Myocyte (in vitro differentiated cells): ENCODE results near the gene TBC1D10A. TPM values are rescaled to one million over a fixed set of nuclear protein-coding genes. Genes with fewer than 3 reads are reported as not detected.

ENCODE experiments used
- DNase-seq: peaks from one replicate; pipeline ENCODE4 v3.0.0-alpha.2; 2012; ENCODE audit warnings: low read depth
- total RNA-seq: library from RNA; depleted of rRNA; stranded (reverse); fragments of >200 nt; gene quantifications from 2 replicates; pipeline ENCODE4 v1.2.3, GENCODE V29; 2014

The TBC1D10A gene
- total RNA-seq, 1 donor from 2014 or later = 19.8 TPM

GRCh38 chr22:30302810-30303138 lies 24.0 kb downstream of the TBC1D10A start:
- no peak for DNase-seq

DNA sequence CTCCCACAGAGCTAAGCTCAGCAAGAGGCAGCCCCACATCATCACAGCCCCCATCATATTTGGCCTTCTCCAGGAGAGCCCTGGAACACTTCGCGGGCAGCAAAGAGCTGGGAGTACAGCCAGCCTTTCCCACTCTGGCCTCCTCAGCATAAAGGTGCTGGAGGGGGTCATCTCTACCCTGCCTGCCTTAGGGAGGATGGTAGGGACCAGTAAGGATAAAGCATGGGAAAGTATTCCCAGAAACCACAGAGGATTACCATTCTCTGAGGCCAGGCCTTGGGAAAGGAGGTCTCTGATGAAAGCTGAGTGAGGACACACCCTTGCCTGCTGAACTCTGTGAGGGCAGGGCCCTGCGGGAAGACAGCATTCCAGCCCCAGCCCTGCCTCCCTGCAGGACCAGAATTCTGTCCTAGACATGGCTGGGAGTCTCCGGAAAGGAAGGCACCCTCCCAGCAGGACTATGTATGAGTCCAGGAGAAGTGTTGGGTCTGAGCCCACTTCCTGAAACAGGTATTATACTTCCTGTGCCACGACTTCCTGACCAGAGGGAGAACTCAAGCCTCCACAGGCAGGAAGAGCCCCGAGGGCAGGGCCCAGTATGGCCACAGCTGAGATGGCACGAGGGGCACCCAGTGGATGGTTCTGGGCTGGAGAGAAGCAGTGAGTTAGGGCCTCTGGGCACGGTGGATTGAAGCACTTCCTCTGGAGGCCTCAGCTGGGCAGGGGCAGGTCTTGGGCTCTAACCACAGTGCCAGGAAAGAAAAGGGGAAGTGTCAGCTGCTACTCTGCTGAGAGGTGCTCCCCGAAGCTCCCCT lies 24.5 kb downstream of the TBC1D10A start:
- DNase-seq = peak; percentile 94

DNA sequence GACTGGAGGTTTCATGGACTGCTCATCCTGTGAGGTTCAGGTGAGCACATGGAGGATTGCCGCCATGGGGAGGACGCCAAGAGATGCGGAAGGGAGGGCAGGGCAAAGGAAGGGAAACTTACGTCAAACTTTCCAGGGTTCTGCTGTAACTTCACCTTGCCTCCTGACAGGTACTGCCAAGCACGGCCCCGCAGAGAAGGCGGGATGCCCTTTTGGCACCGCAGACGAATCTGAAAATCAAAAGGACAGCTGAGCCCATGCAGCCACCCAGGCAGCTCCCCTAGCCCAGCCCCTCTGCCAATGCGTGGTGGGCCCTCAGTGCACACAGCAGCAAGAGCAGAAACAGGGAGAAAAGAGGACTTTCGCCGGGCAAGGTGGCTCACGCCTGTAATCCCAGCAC lies 27.4 kb downstream of the TBC1D10A start:
- DNase-seq = no peak

DNA sequence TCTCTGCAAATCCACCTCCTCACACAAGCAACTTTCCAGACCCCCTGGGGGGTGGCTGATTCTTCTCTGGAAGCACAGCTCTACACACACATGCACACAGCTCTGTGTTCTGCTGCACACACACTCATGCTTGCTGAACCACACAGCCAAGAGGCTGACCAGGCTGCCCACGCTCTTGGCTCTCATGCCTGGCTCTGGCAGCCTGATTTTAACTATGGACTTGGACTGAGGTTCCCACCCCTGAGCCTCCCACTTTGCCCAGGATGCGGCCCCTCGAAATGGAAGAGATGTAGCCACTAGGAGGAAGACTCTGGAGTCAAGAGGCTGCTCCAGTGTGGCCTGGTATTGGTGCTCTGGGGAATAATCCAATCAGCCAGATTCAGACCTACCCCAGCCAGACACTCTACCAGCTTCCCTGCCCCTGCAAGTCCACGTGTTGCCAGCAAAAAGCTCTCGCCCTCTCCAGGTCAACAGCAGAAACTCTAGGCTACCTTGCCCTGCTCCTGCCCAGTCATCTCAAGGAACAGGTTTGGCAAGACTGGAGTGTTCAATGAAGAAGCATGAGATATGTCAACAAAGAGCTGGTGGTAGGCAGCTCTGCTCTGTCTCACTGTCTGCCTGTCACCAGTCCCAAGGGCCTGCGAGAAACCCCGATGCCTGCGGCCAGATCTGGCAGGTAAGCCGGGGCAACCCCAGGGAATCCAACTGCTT lies 28.6 kb downstream of the TBC1D10A start:
- no peak for DNase-seq

DNA sequence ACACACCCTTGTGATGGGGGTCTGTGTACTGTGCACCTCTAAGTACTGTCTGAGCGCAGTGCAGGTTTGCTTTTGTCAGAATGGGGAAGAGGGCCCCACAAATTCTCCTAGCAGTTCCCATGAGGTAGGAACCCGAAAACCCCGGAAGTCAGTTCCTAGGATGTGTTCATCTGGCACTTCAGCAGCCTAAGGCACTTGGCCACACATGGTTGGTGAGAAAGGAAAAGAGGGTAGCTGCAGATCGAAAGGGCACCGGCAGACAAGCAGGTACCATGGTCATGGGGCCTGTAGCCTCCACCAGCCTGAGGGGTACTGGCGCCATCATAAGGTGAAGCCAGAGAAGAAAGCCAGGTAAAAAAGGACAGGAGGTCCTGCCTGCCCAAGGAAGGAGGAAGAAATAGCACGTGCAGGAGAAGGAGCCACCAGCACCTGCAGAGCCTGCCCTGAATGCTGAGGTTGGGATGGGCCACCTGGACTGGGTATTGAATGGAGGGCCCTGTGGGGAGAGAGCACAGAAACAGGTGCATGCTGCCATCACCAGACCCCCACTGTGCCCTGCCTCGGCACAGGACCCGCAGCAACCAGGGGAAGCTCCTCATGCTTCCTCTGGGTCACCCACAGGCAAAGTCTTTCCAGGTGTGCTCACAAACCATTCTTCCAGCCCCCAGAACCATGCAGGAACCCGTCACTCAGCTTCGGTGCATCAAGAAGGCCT lies 29.3 kb downstream of the TBC1D10A start:
- no peak for DNase-seq

GRCh38 chr22:30296833-30297232 lies 29.9 kb downstream of the TBC1D10A start:
- no peak for DNase-seq

DNA sequence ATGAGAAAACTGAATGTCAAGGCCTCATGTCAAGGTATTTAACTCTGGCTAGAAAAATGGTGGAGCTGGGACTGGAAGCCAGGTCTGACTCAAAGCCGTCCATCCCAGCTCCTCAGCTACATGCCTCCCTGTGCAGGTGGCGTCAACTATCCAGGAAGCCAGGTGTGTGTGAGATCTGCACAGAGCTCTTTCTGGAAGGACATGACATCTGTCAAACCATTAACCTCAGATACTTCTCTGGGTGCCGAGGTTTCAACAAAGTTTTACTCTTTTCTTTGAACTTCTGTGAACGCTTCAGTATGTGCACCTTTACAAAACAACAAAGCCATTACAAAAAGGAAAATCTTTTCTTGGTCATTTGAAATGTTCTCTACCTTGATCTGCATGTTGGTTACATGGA lies 30.4 kb downstream of the TBC1D10A start:
- DNase-seq = no peak

GRCh38 chr22:30295576-30295975 lies 31.2 kb downstream of the TBC1D10A start:
- no peak for DNase-seq

DNA sequence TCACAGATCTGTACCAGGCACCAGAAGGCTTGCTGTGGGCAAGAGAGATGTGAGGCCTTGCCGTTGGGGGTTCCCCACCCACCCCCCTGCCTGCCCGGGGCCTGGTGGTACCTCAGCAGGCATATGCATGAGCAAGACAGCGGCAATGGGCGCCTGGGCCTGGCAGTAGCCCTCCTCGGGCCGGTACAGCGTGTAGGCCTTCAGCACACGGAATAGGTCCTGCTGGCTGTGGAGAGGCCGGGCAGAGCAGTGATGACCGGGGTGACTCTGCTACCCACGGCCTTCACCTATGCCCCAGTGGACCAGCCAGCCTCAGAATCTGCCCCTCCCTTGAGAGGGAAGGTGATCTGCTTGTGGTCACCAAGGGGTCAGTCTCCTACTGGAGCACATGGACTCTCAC lies 31.9 kb downstream of the TBC1D10A start:
- DNase-seq = no peak

DNA sequence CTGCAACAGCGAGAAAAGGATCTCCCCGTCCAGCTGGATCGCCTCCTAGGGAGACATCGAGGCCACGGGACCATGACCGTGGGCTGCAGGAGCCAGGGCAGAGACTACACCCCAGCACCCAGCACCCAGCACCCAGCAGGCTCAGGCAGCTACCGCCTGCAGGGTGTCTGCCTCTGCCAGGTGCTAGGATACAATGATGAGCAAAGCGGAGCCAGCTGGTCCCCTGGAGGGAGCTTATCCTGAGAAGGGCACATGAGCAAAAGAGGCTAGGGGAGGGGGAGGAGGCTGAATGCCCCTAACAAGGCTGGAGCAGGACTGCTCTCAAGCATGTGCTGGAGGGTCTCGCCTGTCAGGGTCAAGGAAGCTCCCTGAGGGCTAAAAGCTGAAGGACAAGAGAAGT lies 32.7 kb downstream of the TBC1D10A start:
- DNase-seq = no peak

GRCh38 chr22:30293026-30293425 lies 33.7 kb downstream of the TBC1D10A start:
- DNase-seq = no peak

GRCh38 chr22:30292069-30292970 lies 34.4 kb downstream of the TBC1D10A start:
- DNase-seq = no peak

- peak; percentile 83 for DNase-seq
Measured at GRCh38 chr22:30291058-30291892, 35.5 kb downstream of the TBC1D10A start.

- DNase-seq = peak; percentile 89
Measured at GRCh38 chr22:30290342-30291057, 36.2 kb downstream of the TBC1D10A start.

- no peak for DNase-seq
Measured at GRCh38 chr22:30289980-30290313, 36.8 kb downstream of the TBC1D10A start.

DNA sequence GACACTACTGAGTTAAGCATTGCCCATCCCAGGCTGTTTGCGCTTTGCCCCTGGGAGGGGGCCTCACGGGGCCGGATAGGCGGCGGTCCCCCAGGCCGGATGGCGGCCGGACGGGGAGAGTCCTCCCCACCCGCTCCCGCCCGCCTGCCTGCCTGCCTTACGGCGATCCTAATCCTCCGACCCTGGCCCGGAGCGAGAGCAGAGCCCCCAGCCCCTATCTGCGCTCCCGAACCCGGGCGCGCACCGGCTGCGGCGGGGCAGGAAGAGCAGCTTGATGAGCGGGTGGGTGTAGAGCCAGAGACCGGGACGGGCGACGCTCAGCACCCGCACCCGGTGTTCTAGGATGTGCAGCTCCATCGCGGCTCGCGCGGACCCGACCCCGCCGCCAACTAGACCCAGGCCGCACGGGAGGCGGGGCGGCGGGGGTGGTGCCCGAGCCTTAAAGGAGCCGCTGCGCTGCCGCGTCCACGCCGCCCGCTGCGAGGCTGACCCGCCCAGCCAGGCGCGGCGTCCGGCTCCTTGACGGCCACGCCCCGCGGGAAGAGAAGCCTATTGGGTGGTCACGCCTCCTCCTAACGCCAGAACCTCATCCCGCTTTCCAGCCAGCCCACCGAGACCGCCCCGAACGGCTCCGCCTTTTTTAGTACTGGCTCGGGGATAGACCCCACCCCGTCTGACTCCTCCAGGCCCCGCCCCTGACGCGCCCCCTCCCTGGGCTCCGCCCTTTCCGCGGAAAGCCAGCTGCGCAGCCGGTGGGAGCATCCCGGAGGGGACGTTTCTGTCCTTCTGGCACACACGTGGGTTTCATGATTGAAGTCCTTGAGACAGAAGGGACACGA lies 37.4 kb downstream of the TBC1D10A start, which contains the start of gene CASTOR1:
Gene CASTOR1 (minus strand): TSS at position 365 of the 839 bp plus-strand sequence. CDS start 8 bp downstream, at position 357.
- peak; percentile 99 for DNase-seq

DNA sequence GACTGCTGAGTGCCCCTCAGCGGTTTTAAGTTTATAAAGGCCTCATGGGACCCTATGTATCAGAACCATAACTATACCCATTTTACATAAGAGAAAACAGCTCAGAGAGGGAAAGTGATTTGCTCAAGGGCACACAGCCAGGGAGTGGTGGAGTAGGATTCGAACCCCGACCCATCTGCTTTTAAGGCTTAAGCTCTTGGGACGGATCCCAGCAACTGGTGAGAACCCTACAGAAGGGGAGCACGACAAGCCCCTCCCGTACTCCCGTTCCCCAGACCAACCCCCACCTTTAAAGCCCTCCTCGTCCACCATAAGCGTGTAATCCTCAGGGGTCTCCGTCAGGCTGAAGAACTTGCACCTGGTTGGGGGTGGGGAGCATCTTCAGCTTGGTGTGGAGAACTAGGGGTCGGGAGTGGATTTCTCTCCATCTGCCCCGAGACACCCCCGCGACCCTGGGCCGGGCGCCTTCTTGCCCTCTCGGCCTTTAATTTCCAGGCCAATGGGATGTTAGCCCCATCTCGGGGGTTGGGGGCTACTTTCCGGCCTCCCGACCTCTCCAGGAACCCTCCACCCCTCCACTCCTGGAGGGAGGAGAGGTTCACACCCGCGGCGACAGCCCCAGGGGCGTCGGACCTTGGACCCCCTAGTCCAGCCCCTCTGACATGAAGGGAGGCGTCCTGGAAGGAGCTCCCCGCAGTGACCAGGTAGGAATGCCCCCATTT lies 38.2 kb downstream of the TBC1D10A start:
- DNase-seq = no peak
